Small intestine (tissue), 16 donors: Measurements from ENCODE around the gene PMM1. TPM values are rescaled to one million over a fixed set of nuclear protein-coding genes. Genes with fewer than 3 reads are reported as not detected.
"Not testable (repeated sequence)": the region's sequence is repeated elsewhere in the genome, so short reads cannot be mapped to it uniquely, and the experiment has no call there.

Experiments used
- DNase-seq, 2 donors: peaks; one replicate each; pipeline versions ENCODE4 v3.0.0 to v3.0.0-alpha.2; 2013
- FAIRE-seq: peaks from 2 replicates; lab custom pipeline; 2012; peaks lifted over from hg19 to GRCh38; lab: Jason Lieb, UNC
- H3K27ac ChIP-seq, 3 donors: one replicate each; pipeline ENCODE4 v1.5.1; 2013; ENCODE audit warnings: low read length in 2 of 3, mild to moderate bottlenecking in 2 of 3, control low read depth in 1 of 3, inconsistent platforms in 1 of 3, low read depth in 1 of 3, moderate library complexity in 1 of 3
- H3K27me3 ChIP-seq, 3 donors: one replicate each; pipeline ENCODE4 v1.6.1; 2013; ENCODE audit warnings: low read length in 3 of 3, inconsistent platforms in 1 of 3; ENCODE audit not compliant: control insufficient read depth in 3 of 3, insufficient read depth in 3 of 3
- H3K36me3 ChIP-seq, 3 donors: one replicate each; pipeline ENCODE4 v1.6.1; 2013; ENCODE audit warnings: low read length in 3 of 3, inconsistent platforms in 1 of 3, low read depth in 1 of 3, mild to moderate bottlenecking in 1 of 3, moderate library complexity in 1 of 3; ENCODE audit not compliant: control insufficient read depth in 3 of 3, insufficient read depth in 2 of 3
- H3K4me1 ChIP-seq, 3 donors: one replicate each; pipeline ENCODE4 v1.6.1; 2013; ENCODE audit warnings: low read length in 2 of 3, inconsistent platforms in 1 of 3, low read depth in 1 of 3, mild to moderate bottlenecking in 1 of 3, moderate library complexity in 1 of 3; ENCODE audit not compliant: control insufficient read depth in 3 of 3, insufficient read depth in 2 of 3
- H3K4me3 ChIP-seq, 3 donors: one replicate each; pipeline ENCODE4 v1.5.1; 2013; ENCODE audit warnings: low read length in 3 of 3, control low read depth in 1 of 3, inconsistent platforms in 1 of 3, low read depth in 1 of 3, mild to moderate bottlenecking in 1 of 3, moderate library complexity in 1 of 3
- H3K9me3 ChIP-seq, 2 donors: one replicate each; pipeline ENCODE4 v1.6.1; 2013; ENCODE audit warnings: low read depth in 1 of 2, low read length in 1 of 2; ENCODE audit not compliant: control insufficient read depth in 2 of 2, insufficient read depth in 1 of 2
- WGBS, 3 donors: extraction: QIAGEN DNeasy Blood & Tissue Kit; methylation state at CpG; one replicate each; pipeline ENCODE4 v1.1.7; 2013; 5-methylcytosine and 5-hydroxymethylcytosine counted together
- long read RNA-seq, 10 donors: transcript quantifications; one replicate each; lab custom pipeline, GENCODE V29; 2026
- polyA plus RNA-seq, 4 donors: library from polyadenylated mRNA; stranded (reverse) in 3 of 4; unstranded in 1 of 4; fragments of 200-250 nt in 3 of 4; fragments of 120-200 nt in 1 of 4; gene quantifications; one replicate each; pipeline versions ENCODE4 v1.2.1 to v1.2.3, GENCODE V29; 2013
- donor health status: healthy with polysubstance abuse.
- donor health status: control.
- donor health status: control.
- donor health status: Bipolar disorder and iron deficiency.
- donor health status: healthy.

The PMM1 gene
- 100 to 1,000 TPM in 2 of 4 donors, 10 to 100 TPM in 2; 45.5 to 125 (median 90.4) TPM for polyA plus RNA-seq
- long read RNA-seq, donor 1, transcript PMM1-201 (8 exons, 1,298 nt), result major isoform, 54 of 80 reads
- long read RNA-seq, donor 1, partial matches to known transcripts, result 16 of 80 reads
- long read RNA-seq, donor 1, other reads (novel, unspliced or antisense), result 0 of 80 reads
- long read RNA-seq, donor 2, transcript PMM1-201 (8 exons, 1,298 nt), result major isoform, 7 of 10 reads
- long read RNA-seq, donor 2, partial matches to known transcripts, result 0 of 10 reads
- long read RNA-seq, donor 2, other reads (novel, unspliced or antisense), result 0 of 10 reads
- long read RNA-seq, donor 3, transcript PMM1-201 (8 exons, 1,298 nt), result major isoform, 16 of 30 reads
- long read RNA-seq, donor 3, partial matches to known transcripts, result 8 of 30 reads
- long read RNA-seq, donor 3, other reads (novel, unspliced or antisense), result 0 of 30 reads
- long read RNA-seq, donor 4, partial matches to known transcripts, result 0 of 1 reads
- long read RNA-seq, donor 4, other reads (novel, unspliced or antisense), result 0 of 1 reads
- long read RNA-seq, donor 5, partial matches to known transcripts, result 0 of 5 reads
- long read RNA-seq, donor 5, other reads (novel, unspliced or antisense), result 0 of 5 reads
- long read RNA-seq, donor 6, transcript PMM1-201 (8 exons, 1,298 nt), result major isoform, 23 of 27 reads
- long read RNA-seq, donor 6, partial matches to known transcripts, result 0 of 27 reads
- long read RNA-seq, donor 6, other reads (novel, unspliced or antisense), result 0 of 27 reads
- long read RNA-seq, donor 7, transcript PMM1-201 (8 exons, 1,298 nt), result major isoform, 25 of 27 reads
- long read RNA-seq, donor 7, partial matches to known transcripts, result 0 of 27 reads
- long read RNA-seq, donor 7, other reads (novel, unspliced or antisense), result 0 of 27 reads
- long read RNA-seq, donor 8, partial matches to known transcripts, result 0 of 2 reads
- long read RNA-seq, donor 8, other reads (novel, unspliced or antisense), result 0 of 2 reads
- long read RNA-seq, donor 9, transcript PMM1-201 (8 exons, 1,298 nt), result major isoform, 8 of 8 reads
- long read RNA-seq, donor 9, partial matches to known transcripts, result 0 of 8 reads
- long read RNA-seq, donor 9, other reads (novel, unspliced or antisense), result 0 of 8 reads
- long read RNA-seq, donor 10, transcript PMM1-201 (8 exons, 1,298 nt), result major isoform, 23 of 46 reads
- long read RNA-seq, donor 10, partial matches to known transcripts, result 18 of 46 reads
- long read RNA-seq, donor 10, other reads (novel, unspliced or antisense), result 0 of 46 reads

DNA sequence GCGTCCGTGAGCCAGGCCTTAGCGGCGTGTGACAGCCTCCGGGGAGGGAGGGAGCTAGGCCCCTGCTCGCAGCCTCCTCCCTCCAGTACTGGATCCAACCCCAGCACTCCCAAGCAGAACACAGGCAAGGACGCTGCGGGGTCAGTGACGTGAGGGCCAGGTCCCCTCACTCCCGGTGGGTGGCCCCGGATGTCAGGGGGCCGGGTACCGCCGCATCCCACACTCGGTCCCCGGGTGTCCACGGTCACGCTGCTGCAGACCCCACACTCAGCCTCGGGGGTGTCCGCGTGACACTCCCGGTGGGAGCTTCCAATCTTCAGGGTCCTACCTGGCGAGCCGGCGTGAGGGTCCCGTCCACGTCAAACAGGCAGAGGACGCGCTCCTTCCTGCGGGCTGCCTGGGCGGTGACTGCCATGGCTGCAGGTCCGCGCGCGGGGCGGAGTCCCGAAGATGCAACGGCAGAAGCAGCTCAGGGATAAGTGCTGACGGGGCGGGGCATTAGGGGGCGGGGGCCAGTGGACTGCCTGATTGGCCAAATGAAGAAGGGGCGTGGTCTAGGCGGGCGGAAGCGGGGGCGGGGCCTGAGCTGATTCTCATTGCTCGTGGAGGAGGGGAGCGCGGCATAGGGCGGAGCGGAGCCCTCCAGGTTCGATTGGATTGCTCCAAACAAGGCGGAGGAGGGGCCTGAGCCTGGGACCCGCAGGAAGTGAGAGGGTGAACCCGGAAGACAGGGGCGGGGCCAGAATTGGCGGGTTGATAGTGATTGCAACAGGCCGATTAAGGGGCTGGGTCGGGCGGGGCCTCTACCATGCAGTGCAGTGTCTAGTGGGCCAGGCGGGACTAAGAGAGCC, at the start of gene PMM1:
TSS of gene PMM1 (minus strand) at position 450 of the 851 bp plus-strand sequence. CDS start at position 415, 35 bp downstream.
- Histone ChIP-seq H3K4me1 (peaks cover 0 to 17% (median 6%) of the 10 kb centered on the region in 3 donors), H3K36me3 (peaks cover 0 to 21% (median 2%) of the 10 kb centered on the region in 3 donors), H3K9me3 (no peaks in the 10 kb centered on the region), H3K27me3 (no peaks in the 10 kb centered on the region), H3K4me3 (peak within 1 kb of the TSS; percentile 42 to 100 (median 93)), H3K27ac (peak within 1 kb of the TSS; percentile 70 to 96 (median 89))
- WGBS, 3 donors, result 0 to 1% (median 0%) methylated on average over 54 to 61 of the region's 61 CpGs
- peak; percentile 100 for DNase-seq
- FAIRE-seq, result no peak

DNA sequence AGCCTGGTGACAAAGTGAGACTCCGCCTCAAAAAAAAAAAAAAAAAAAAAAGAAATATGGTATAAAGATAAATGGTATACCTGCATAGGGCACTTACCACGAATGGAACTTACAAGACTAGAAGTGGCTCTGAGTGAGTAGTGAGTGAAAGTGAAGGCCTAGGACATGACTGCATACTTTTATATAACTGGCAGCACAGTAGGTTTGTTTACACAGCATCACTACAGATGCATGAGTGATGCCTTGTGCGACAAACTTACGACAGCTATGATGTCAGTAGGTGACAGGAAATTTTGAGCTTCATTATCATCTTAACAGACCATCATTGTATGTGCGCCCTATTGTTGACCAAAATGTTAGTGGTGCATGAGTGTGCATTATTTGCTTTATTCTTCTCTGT, 49.1 kb upstream of the PMM1 start:
- Histone ChIP-seq H3K27ac (no peak overlapping the region), H3K4me1 (no peaks in the 10 kb centered on the region), H3K9me3 (peaks cover 0 to 3% of the 10 kb centered on the region in 2 donors), H3K27me3 (no peaks in the 10 kb centered on the region), H3K36me3 (peaks cover 16 to 62% (median 35%) of the 10 kb centered on the region in 3 donors), H3K4me3 (no peak overlapping the region)
- FAIRE-seq (no peak), DNase-seq (no peak)
- 83 to 94% (median 88%) methylated on average over 5 of the region's 5 CpGs for WGBS, 3 donors

DNA sequence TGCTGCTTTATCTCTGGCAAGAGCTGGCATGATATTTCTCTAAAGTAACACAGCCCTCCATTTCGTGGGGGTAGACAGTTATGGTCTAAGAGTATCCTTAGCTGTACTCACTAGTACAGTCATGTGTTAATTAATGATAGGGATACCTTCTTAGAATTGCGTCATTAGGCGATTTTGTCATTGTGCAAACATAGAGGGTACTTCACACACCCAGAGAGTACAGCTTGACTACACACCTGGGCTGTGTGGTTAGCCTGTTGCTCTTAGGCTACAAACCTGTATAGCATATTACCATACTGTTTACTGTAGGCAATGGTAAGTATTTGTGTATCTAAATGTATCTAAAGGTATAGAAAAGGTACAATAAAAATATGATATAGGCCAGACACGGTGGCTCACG, 48.5 kb upstream of the PMM1 start:
- no peak overlapping the region for H3K4me3 ChIP-seq
- no peak for DNase-seq
- H3K27me3 ChIP-seq, result no peaks in the 10 kb centered on the region
- H3K4me1 ChIP-seq, result no peaks in the 10 kb centered on the region
- peaks cover 16 to 62% (median 35%) of the 10 kb centered on the region in 3 donors for H3K36me3 ChIP-seq
- H3K9me3 ChIP-seq, result peaks cover 0 to 3% of the 10 kb centered on the region in 2 donors
- 93 to 96% (median 95%) methylated on average over 5 of the region's 5 CpGs for whole genome bisulfite sequencing, 3 donors
- no peak overlapping the region for H3K27ac ChIP-seq
- no peak for FAIRE-seq

DNA sequence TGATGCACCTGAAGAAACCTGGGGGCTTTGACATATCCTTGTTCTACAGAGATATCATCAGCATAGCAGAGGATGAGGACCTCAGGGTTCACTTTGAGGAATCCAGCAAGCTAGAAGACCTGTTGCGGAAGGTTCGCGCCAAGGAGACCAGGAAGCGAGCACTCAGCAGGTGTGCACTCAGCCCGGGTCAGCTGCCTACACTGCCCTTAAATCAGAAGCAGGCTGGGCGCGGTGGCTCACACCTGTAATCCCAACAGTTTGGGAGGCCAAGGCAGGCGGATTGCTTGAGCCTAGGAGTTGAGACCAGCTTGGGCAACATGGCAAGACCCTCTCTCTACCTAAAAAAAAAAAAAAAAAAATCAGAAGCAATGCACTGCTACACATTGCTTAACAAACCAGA, 48.0 kb upstream of the PMM1 start:
- not testable (repeated sequence) for DNase-seq, FAIRE-seq, H3K4me3 ChIP-seq, H3K9me3 ChIP-seq, H3K27me3 ChIP-seq, H3K4me1 ChIP-seq, H3K27ac ChIP-seq
- peaks cover 16 to 62% (median 31%) of the 10 kb centered on the region in 3 donors for H3K36me3 ChIP-seq
- 96 to 98% (median 97%) methylated on average over 8 of the region's 8 CpGs for WGBS, 3 donors

DNA sequence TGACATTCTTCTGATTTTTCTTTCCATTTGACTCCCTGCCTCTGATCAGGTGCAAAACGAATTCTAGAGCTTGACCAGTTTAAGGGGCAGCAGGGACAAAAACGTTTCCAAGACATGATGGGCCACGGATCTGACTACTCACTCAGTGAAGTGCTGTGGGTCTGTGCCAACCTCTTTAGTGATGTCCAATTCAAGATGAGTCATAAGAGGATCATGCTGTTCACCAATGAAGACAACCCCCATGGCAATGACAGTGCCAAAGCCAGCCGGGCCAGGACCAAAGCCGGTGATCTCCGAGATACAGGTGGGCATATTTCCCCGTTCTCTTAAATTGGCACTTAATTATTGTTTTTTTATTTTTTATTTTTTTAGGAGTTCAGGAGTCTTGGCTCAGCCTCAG, 46.8 kb upstream of the PMM1 start:
- no peaks in the 10 kb centered on the region for H3K27me3 ChIP-seq
- H3K27ac ChIP-seq, result no peak overlapping the region
- H3K36me3 ChIP-seq, result peaks cover 13 to 66% (median 28%) of the 10 kb centered on the region in 3 donors
- H3K4me3 ChIP-seq, result no peak overlapping the region
- no peaks in the 10 kb centered on the region for H3K4me1 ChIP-seq
- DNase-seq, result no peak
- 75 to 86% (median 80%) methylated on average over 7 of the region's 7 CpGs for WGBS, 3 donors
- H3K9me3 ChIP-seq, result peaks cover 0 to 10% of the 10 kb centered on the region in 2 donors
- FAIRE-seq, result no peak

DNA sequence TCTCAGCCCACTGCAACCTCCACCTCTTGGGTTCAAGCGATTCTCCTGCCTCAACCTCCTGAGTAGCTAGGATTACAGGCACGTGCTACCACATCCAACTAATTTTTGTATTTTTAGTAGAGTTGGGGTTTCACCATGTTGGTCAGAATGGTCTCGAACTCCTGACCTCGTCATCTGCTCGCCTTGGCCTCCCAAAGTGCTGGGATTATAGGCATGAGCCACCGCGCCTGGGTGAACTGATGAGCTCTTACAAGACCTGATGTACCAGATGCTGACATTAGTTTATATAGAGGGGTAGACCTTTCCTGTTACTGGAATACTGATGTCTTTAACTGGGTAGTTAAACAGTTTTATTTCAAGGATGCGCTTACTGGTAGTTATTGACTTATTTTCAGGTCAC, 45.0 kb upstream of the PMM1 start:
- not testable (repeated sequence) for H3K4me3 ChIP-seq, H3K4me1 ChIP-seq, H3K27me3 ChIP-seq, FAIRE-seq, H3K27ac ChIP-seq, DNase-seq
- H3K9me3 ChIP-seq, result peaks cover 0 to 15% of the 10 kb centered on the region in 2 donors
- WGBS, 3 donors, result 96 to 97% (median 96%) methylated on average over 8 of the region's 8 CpGs
- peaks cover 15 to 62% (median 27%) of the 10 kb centered on the region in 3 donors for H3K36me3 ChIP-seq

DNA sequence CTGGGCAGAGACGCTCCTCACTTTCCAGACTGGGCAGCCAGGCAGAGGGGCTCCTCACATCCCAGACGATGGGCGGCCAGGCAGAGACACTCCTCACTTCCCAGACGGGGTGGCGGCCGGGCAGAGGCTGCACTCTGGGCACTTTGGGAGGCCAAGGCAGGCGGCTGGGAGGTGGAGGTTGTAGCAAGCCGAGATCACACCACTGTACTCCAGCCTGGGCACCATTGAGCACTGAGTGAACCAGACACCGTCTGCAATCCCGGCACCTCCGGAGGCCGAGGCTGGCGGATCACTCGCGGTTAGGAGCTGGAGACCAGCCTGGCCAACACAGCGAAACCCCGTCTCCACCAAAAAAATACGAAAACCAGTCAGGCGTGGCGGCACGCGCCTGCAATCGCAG, 42.0 kb upstream of the PMM1 start:
- Histone ChIP-seq H3K36me3 (peaks cover 12 to 65% (median 20%) of the 10 kb centered on the region in 3 donors), H3K9me3 (peaks cover 0 to 21% of the 10 kb centered on the region in 2 donors)
- not testable (repeated sequence) for H3K4me1 ChIP-seq, DNase-seq, H3K27ac ChIP-seq, FAIRE-seq, H3K27me3 ChIP-seq, H3K4me3 ChIP-seq
- 97 to 98% (median 98%) methylated on average over 7 to 13 of the region's 23 CpGs for WGBS, 3 donors
